ENCODE results near the gene ELMO1. TPM values are rescaled to one million over a fixed set of nuclear protein-coding genes. Genes with fewer than 3 reads are reported as not detected.

ELMO1 gene
- total and polyA plus RNA-seq, 8 donors: 18.2 to 55.3 (median 45.6) TPM

DNA sequence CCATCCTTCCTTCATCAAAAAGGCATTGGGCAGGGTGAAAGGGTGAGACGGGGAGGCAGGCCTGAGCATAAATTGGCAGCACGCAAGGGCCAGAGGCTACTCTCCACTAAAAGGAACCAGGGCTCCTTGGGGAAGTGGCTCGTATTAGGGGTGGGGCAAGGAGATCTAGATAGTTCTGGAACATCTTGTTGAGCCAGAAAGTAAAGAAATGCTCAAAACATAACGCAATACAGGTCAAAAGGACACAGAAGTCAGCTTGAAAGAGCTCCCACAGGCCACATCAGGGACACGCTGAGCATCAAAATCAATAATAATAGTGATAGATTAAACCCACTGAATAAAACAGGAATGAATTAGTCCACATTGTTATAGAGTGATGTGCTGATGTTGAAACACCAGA is 203.1 kb downstream of the ELMO1 start:
- intact Hi-C loops (cut with DNase I): no loop called here
- H3K9me3 ChIP-seq: no peaks in the 10 kb centered on the region
- TF ChIP-seq, protein P1, sequence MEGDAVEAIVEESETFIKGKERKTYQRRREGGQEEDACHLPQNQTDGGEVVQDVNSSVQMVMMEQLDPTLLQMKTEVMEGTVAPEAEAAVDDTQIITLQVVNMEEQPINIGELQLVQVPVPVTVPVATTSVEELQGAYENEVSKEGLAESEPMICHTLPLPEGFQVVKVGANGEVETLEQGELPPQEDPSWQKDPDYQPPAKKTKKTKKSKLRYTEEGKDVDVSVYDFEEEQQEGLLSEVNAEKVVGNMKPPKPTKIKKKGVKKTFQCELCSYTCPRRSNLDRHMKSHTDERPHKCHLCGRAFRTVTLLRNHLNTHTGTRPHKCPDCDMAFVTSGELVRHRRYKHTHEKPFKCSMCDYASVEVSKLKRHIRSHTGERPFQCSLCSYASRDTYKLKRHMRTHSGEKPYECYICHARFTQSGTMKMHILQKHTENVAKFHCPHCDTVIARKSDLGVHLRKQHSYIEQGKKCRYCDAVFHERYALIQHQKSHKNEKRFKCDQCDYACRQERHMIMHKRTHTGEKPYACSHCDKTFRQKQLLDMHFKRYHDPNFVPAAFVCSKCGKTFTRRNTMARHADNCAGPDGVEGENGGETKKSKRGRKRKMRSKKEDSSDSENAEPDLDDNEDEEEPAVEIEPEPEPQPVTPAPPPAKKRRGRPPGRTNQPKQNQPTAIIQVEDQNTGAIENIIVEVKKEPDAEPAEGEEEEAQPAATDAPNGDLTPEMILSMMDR (IDR thresholded peaks at IDR 0.05): no peak
- ATAC-seq (peak; percentile 42), DNase-seq (no peak)
- no peak overlapping the region for H3K4me3 ChIP-seq
- no peak overlapping the region for H3K27ac ChIP-seq
- peaks cover 0 to 17% of the 10 kb centered on the region in 2 donors for H3K4me1 ChIP-seq
- H3K27me3 ChIP-seq: no peaks in the 10 kb centered on the region
- H3K36me3 ChIP-seq: no peaks in the 10 kb centered on the region

DNA sequence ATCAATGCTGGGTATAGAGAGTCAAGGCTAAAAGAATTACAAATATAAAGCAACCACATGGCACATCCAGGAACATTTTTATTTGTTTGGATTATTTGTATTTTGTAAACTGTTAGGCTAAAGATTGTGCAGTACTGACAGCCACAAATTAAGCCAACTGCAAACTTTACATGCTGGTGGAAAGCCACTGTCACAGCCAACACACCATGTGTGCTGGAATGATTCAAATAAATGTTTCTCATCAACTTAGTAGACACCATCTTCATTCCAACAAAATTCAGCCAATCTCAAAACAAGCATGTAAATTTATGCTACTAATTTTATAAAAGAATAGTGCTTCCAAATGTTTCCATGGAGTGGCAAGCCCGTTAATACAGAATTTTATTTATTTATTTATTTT is 211.8 kb downstream of the ELMO1 start:
- H3K4me1 ChIP-seq: no peaks in the 10 kb centered on the region
- H3K36me3 ChIP-seq: no peaks in the 10 kb centered on the region
- H3K9me3 ChIP-seq: no peaks in the 10 kb centered on the region
- ATAC-seq (no peak), DNase-seq (no peak)
- no peaks in the 10 kb centered on the region for H3K27me3 ChIP-seq
- TF ChIP-seq, protein P1 (IDR thresholded peaks at IDR 0.05): no peak
- intact Hi-C loops (cut with DNase I): no loop called here
- H3K4me3 ChIP-seq: no peak overlapping the region
- H3K27ac ChIP-seq: no peak overlapping the region

DNA sequence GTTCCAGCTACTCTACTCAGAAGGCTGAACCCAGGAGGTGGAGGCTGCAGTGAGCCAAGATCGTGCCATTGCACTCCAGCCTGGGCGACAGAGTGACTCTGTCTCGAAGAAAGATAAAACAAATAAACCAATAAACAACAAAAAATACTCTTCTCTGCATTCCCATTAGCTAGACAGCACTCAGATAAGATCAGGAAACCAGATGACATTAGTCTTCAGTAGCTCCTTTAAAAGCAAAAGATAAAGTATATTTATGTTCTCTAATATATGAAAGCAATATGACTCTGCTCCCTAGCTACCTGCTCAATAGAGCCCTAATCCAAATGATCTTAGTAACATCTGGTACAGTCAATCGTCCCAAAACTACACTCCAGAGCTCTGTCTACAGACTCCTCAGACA is 212.9 kb downstream of the ELMO1 start:
- DNase-seq (no peak), ATAC-seq (no peak)
- Histone ChIP-seq H3K27me3 (no peaks in the 10 kb centered on the region), H3K4me1 (no peaks in the 10 kb centered on the region), H3K9me3 (no peaks in the 10 kb centered on the region), H3K36me3 (peaks cover 0 to 6% of the 10 kb centered on the region in 2 donors), H3K4me3 (no peak overlapping the region), H3K27ac (no peak overlapping the region)
- intact Hi-C loops (cut with DNase I): no loop called here
- TF ChIP-seq, protein P1 (IDR thresholded peaks at IDR 0.05): no peak

DNA sequence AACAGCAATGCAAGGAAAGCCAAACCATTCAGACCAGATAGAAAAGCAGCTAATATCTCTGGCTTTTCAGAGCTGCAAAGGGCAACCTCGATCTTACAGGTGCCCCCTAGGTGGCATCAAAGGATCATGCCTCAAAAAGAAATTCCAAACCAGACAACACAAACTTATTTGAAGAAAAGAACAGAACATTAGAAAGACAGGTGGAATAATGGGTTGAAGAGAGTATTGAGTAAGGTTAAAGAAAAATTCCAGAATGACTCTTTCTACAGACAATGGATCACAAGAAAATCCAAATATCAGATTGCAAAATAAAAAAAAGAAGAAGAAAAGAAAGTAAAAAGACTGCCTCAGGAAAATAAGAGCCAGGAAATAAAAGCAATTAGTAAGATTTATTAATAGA is 213.7 kb downstream of the ELMO1 start:
- Histone ChIP-seq H3K27ac (no peak overlapping the region), H3K4me3 (no peak overlapping the region), H3K9me3 (no peaks in the 10 kb centered on the region), H3K4me1 (peaks cover 0 to 3% of the 10 kb centered on the region in 2 donors), H3K36me3 (peaks cover 0 to 6% of the 10 kb centered on the region in 2 donors), H3K27me3 (no peaks in the 10 kb centered on the region)
- intact Hi-C loops (cut with DNase I): no loop called here
- ATAC-seq: no peak
- TF ChIP-seq, protein P1 (IDR thresholded peaks at IDR 0.05): peak; percentile 33 to 35
- peak in 1 of 4 donors; percentile 32 for DNase-seq

DNA sequence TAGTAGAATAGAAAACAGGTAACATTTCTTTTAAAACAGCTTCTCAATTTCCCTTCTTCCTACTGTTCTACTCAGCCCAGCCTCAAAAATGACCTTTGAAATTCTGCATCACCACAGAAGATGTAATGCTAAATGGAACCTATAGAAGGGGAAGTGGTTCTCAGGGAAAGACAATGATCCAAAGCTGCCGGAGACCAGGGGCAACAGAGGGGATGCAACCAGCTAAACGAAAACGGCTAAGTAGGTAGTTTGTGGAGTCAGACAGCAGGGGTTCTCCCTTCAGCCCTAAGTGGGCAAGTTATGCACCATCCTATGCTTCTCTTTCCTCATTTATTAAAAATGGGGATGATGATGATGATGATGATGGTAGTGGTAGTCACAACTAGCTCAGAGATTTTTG is 214.3 kb downstream of the ELMO1 start:
- H3K36me3 ChIP-seq: peaks cover 0 to 6% of the 10 kb centered on the region in 2 donors
- ATAC-seq: no peak
- intact Hi-C loops (cut with DNase I): no loop called here
- H3K27ac ChIP-seq: no peak overlapping the region
- TF ChIP-seq, protein P1 (IDR thresholded peaks at IDR 0.05): no peak
- H3K4me3 ChIP-seq: no peak overlapping the region
- no peaks in the 10 kb centered on the region for H3K9me3 ChIP-seq
- DNase-seq: no peak
- no peaks in the 10 kb centered on the region for H3K27me3 ChIP-seq
- peaks cover 0 to 3% of the 10 kb centered on the region in 2 donors for H3K4me1 ChIP-seq

Data from left lung (tissue), 10 donors.